T47D (cell line): Measurements from ENCODE around the gene SRGAP1.
"Not testable (repeated sequence)": the region's sequence is repeated elsewhere in the genome, so short reads cannot be mapped to it uniquely, and the experiment has no call there.

Source experiments
- DNase-seq, 2 experiments: peaks; one replicate each; pipeline versions ENCODE4 v3.0.0 to v3.0.0-alpha.2; 2011 to 2012; ENCODE audit warnings: low read depth in 1 of 2, low spot score in 1 of 2
- JUND ChIP-seq: IDR thresholded peaks from 2 replicates; pipeline ENCODE4 v1.6.1; 2012; ENCODE audit warnings: low read depth
- in situ Hi-C: cut with HindIII; loops from 2 replicates; pipeline ENCODE4 v1.10.0; 2016; ENCODE audit warnings: low sequenced_read_pairs, low pct_unique_long_range_greater_than_20kb

SRGAP1 gene

DNA sequence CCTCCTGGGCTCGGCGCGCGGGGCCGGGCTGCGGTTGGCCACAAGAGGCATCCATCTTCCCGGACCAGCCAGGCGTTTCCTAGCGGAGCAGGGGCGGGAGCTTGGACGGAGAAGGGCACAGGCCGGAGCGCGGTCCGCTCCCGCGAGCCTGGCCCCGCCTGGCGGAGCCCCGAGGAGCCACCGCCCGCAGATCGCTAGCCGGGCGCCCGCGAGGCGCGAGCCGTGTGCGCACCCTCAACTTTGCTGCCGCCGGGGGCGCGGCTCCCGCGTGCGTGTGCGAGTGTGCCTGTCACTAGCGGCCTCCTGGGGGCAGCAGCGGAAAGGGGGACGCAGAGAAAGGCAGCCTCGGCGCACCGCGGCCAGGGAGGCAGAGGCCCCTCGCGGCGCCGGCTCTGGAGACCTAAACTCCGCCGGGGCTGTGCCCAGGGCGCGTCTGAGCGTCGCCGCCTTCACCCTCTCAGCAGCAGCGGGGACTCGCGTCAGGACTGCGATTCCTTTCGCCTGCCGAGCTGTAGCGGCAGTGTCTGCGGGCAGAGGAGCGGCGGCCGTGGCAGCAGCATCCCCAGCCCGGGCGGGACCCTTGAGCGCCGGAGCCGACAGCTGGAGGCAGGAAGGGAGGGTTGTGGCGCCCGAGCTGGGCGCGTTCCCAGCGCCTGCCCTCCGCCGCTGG, 644 bp upstream of the SRGAP1 start:
- in situ Hi-C loops, result no loop called here
- TF ChIP-seq JUND, result no peak
- DNase-seq, result peak; percentile 96 to 97

DNA sequence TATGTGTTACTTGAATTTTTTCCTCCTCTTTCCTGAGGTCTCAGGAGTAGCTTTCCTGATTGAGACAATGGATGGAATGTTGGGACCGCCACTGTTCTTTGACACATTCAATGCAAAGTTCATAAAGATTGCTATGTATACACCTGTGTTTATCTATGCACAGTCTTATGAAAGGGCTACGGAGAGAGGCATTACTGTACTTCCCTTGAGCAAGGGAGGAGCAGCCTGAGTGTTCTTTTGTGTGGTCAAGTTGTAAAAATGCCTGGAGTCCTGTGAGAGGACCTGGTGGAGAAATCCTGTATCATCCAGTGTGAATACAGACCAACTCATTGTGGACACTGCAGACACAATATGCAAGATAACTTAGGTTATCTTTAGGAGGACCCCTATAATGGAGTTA, 1.2 kb downstream of the SRGAP1 start:
- in situ Hi-C loops, result no loop called here
- no peak for TF ChIP-seq JUND
- peak in 1 of 2 experiments; percentile 48 for DNase-seq

DNA sequence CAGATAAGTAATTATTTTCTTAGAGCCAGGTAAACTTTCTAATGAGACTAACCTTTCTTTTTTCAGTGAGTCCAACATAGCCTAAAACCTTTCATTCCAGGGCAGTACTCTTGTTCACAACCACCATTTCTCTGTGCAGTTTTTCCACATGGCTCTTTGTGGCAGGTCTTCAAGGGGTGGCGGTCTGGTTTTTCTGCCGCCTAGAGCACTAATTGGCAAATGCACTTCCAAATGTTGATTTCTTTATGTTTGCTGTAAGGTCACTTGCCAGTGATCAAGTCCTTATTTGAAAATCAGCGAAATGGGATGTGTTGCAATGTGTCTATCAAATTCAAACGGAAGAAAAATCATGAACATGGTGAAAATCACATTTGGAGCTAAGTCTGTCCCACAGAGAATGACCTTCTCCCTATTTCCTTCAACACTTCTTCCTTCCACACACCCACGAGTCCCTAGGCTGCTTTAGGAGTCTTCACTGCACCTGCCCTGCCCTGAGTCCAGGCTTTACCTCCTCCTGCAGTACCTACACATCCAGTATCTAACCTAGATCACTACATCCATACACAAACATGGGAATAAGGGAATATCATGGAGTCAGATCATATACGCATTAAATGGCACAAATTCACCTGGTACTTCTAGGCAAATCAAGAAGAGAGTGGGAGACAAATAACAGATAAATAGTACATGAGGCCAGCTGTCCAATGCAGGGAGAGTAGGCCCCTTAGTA, 1.9 kb downstream of the SRGAP1 start:
- in situ Hi-C loops, result no loop called here
- TF ChIP-seq JUND, result no peak
- DNase-seq, result no peak

DNA sequence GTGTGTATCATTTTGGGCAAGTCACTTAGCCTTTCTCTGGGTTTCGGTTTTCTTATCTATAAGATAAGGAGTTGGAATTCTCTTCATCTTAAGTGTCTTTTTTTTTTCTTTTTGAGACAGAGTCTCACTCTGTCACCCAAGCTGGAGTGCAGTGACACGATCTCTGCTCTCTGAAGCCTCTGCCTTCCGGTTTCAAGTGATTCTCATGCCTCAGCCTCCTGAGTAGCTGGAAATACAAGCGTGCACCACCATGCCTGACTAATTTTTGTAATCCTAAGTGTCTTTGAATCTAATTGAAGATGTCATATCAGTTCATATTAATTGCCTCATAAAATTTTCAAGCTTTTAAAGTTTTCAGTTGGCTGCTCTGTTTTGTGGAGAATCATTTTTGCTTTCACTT, 4.0 kb downstream of the SRGAP1 start:
- no peak for TF ChIP-seq JUND
- in situ Hi-C loops, result no loop called here
- DNase-seq, result no peak

DNA sequence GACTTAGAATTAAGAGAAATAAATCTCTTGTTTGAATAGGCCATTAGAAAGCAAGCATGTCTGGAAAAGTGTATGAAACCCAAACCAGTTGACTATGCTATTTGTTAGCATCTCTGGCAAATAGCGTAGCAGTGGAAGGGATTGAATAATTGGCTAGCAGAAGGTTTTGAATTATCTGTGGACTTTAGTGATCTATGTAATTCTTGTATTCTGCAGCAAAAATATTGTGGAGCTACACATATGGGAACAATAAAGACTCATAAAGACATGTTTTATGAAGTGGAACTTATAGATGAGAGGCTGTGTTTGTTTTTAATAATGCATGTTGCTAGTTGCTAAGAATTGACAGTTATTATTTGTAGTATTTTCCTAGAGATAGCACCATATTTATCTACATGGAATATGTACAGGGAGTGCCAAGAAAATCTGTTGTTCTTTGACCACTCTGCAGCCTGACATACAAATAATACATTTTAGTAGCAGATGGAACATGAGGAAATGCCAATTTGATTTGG, 4.7 kb downstream of the SRGAP1 start:
- in situ Hi-C loops, result no loop called here
- no peak for DNase-seq
- TF ChIP-seq JUND, result no peak

DNA sequence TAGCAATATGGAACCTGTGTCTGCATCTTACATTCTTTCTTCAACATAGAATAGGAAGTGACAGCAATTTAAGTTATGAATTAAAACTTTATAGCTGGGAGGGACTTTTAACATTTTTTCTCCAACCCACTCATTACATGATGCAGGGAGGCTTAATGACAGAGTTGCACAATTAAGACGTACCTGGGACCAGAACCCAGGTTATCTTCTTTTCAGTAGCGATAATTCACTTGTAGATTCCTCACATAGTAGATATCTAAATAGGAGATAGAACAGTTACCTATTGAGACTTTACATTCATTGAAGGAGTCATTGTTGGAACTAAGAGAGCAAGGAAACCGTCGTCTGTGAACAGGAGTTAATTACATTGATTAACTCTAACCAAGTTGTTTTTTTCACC, 5.1 kb downstream of the SRGAP1 start:
- in situ Hi-C loops, result no loop called here
- DNase-seq, result no peak
- TF ChIP-seq JUND, result no peak

DNA sequence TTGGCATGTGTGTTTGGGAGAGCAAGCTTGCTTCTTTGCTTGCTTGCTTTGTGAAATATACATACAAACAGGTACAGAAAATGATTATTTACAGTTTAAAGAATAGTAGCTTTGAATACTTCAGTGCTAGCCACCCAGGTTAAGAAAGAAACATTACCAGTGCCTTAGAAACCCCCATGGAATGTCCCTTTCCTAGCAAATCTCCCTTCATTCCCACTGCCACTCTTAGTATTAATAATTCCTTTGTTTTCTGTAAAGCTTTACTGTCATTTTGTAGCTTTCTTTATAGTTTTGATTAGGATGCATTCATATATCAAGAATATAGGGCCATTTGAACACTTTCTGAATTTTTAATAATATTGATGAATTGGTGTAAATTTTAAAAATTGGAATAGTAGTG, 9.5 kb downstream of the SRGAP1 start:
- in situ Hi-C loops, result no loop called here
- TF ChIP-seq JUND, result no peak
- no peak for DNase-seq

DNA sequence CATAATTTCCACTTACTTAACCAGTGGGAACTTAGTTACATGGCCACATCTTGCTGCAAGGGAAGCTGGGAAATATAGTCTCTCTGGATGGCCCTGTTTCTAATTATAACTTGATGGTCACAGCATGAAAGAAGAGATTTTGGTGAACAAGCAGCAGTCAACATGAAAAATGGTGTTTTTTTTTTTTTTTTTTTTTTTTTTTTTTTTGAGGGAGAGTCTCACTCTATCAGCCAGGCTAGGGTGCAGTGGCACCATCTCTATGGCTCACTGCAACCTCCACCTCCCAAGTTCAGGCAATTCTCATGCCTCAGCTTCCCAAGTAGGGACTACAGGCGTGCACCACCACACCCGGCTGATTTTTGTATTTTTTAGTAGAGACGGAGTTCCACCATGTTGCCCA, 10.8 kb downstream of the SRGAP1 start:
- DNase-seq, result no peak
- no peak for TF ChIP-seq JUND
- in situ Hi-C loops, result no loop called here

DNA sequence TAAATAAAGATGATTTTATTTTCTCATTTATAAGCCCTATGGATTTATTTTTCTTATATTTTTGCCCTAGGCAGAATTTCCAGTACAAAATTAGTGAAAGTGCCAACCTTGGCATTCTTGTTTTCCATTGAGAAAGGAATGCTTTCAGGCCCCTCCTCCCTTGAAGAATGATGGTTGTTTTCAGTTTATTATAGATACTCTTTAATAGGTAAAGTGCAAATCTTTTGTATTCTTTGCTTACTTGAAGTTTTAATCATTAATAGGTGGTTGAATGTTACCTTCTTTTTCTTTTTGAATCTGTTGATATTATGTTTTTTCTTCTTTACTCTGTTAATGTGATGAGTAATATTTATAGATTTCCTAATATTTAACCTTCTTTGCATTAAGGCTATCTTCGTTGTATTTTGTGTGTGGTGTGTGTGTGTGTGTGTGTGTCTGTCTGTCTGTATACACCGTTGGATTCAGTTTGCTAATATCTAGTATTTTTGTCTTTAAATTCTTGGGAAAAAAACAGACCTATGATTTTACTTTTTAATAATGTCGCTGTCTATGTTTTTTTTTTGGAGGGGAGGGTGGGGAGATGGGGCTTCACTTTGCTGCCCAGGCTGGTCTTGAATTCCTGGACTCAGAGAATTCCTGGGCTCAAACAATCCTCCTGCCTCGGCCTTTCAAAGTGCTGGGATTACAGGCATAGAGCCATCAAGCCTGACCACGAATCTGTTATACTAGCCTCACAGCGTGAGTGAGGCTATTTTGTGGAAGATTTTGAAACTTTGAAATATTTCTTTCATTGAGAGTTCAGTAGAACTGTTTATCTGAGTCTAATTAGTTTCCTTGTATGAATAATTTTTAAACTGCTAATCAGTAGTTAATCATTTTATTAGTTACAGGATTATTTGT, 13.5 kb downstream of the SRGAP1 start:
- DNase-seq, result no peak
- in situ Hi-C loops, result no loop called here
- TF ChIP-seq JUND, result no peak

DNA sequence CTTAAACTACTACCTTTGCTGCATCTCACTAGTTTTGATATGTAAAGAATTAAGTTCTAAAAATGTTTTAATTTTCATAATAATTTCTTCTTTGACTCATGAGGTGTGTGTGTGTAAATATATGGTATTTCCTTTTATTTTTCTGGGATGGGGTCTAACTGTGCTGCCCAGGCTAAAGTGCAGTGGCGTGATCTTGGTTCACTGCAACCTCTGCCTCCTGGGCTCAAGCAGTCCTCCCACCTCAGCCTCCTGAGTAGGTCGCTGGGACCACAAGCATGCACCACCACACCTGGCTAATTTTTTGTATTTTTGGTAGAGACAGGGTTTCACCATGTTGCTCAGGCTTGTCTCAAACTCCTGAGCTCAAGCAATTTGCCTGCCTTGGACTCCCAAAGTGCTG, 15.4 kb downstream of the SRGAP1 start:
- in situ Hi-C loops, DNase-seq: not testable (repeated sequence)

DNA sequence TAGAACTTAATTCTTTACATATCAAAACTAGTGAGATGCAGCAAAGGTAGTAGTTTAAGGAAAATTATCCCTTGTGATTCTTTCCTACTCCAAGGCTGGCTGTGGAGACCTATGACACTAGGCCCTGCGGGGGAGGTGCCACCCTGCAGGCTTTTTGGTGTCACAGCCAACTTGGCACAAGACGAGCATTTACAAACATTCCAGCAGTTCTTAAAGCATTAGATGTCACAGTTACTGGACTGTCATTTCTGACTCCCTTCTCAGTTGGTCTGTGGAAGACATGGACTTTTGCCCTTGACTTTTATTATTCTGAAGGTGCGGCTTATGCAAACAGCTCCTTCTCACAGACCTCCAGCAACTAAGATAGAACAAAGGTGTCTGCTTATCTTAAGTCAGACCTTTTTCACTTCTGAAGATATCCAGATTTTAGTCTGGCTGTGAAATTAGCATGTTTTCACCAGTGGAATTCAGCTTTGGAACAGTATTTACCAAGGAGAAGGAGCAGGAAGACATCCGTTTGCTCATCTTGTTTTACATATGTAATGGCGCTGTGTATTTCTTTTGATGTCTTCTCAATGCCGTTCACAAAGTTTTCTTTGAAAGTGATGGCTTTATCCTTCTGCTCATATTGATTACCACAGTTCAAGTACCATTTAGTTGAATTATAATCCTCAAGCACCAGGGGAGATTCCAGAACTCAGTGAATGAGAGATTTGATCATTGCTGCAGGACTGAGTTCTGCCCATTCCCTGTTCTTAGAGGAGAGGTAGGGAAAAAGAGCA, 17.9 kb downstream of the SRGAP1 start:
- DNase-seq, result peak; percentile 40 to 96
- peak; percentile 67; the same call in 1 of the 2 replicates for TF ChIP-seq JUND
- in situ Hi-C loops, result no loop called here

DNA sequence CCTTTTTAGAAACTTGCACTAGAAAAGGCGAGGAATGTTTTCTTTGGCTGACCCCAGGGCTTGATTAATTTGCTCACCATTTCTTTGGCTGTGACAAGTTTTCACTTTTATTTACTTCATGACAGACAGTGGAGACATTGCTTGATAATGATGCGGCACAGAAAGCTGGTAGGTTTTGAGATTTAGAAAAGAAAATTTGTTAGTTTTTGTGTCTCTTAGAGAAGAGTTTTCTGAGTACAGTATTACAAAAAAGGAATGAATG, 18.4 kb downstream of the SRGAP1 start:
- TF ChIP-seq JUND, result no peak
- no peak for DNase-seq
- in situ Hi-C loops, result no loop called here
